ENCODE results near the gene GPR139.

GRCh38 chr16:20104563-20105183 lies 31.0 kb upstream of the GPR139 start:
- no peak for TF ChIP-seq CTCF (conservative IDR thresholded peaks at IDR 0.05)
- no peak for TF ChIP-seq EZH2 (IDR thresholded peaks at IDR 0.05; ENCODE audit: low read depth)
